ENCODE results near the gene COA6.

DNA sequence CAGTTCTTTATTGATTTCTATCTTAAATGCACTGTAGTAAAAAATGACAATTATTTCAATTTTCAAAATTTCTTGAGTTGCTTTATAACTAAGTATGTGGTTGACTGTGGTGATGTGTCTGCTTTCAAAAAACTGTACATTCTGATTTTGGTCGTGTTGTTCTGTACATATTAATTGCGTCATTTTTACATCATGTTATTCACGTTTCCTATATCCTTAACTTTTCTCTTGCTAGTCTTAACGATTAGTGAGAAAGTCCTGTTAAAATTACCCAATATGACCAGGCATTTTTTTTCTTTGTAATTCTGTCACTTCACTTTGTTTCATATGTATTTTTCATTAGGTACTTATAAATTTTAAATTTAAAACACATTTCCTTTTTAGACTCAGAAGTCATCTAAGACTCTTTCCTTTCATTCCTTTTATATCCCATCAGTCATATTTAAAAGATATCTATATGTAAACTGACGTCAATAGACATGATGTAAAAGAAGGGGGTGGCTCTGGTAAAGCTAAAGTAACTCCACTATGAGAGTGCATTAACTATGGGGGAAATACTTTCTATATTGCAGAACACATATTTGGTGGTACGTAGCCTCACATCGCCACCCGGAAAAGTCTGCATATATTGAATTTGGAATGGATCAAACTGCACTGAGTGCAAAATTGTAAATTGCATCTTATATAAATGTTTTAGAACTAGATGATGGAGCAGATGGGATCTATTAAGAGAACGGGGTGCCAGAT lies 1.1 kb upstream of the COA6 start:
- TF ChIP-seq, protein P1, sequence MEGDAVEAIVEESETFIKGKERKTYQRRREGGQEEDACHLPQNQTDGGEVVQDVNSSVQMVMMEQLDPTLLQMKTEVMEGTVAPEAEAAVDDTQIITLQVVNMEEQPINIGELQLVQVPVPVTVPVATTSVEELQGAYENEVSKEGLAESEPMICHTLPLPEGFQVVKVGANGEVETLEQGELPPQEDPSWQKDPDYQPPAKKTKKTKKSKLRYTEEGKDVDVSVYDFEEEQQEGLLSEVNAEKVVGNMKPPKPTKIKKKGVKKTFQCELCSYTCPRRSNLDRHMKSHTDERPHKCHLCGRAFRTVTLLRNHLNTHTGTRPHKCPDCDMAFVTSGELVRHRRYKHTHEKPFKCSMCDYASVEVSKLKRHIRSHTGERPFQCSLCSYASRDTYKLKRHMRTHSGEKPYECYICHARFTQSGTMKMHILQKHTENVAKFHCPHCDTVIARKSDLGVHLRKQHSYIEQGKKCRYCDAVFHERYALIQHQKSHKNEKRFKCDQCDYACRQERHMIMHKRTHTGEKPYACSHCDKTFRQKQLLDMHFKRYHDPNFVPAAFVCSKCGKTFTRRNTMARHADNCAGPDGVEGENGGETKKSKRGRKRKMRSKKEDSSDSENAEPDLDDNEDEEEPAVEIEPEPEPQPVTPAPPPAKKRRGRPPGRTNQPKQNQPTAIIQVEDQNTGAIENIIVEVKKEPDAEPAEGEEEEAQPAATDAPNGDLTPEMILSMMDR (optimal IDR thresholded peaks at IDR 0.05 in 1 of 3, IDR thresholded peaks at IDR 0.05 in 1 of 3, conservative IDR thresholded peaks at IDR 0.05 in 1 of 3; ENCODE audit: extremely low read depth in 1 of 3, insufficient read depth in 2 of 3, low read length in 3 of 3) = no peak
- TF ChIP-seq EZH2 (IDR thresholded peaks at IDR 0.05; ENCODE audit: low read length) = no peak

All from keratinocyte (primary cell).